K562 (cell line): ENCODE results near the gene AWAT1. TPM values are rescaled to one million over a fixed set of nuclear protein-coding genes. Genes with fewer than 3 reads are reported as not detected.
A peak's percentile ranks its signal among the peaks of the same experiment; 100 is the strongest.

Experiments used
- JUND ChIP-seq, 2 experiments: IDR thresholded peaks; 2 replicates in 1 of 2; 3 replicates in 1 of 2; pipeline ENCODE4 v1.6.1; 2011; ENCODE audit warnings: borderline replicate concordance in 2 of 2, low read depth in 2 of 2, low read length in 2 of 2, improper control_type of control experiment in 1 of 2, missing biosample characterization in 1 of 2, missing genetic modification characterization in 1 of 2, missing genetic modification reagents in 1 of 2
- POLR2AphosphoS2 ChIP-seq: IDR thresholded peaks from 2 replicates; pipeline ENCODE4 v1.6.1; 2012; ENCODE audit warnings: low read length, improper control_type of control experiment
- SMC3 ChIP-seq: conservative IDR thresholded peaks from 2 replicates; pipeline ENCODE4 v1.6.1; 2011; ENCODE audit warnings: low read depth, low read length, improper control_type of control experiment; ENCODE audit not compliant: insufficient read depth
- polyA plus RNA-seq, 8 experiments: library from polyadenylated mRNA; depleted of rRNA in 4 of 8; stranded (reverse) in 5 of 8; unstranded in 3 of 8; fragments of >200 nt; fragmentation: Nextera tagmentation in 2 of 8; fragmentation: Illumina TruSeq in 1 of 8; extraction: Ambion mirVana in 2 of 8; extraction: Trizol in 1 of 8; gene quantifications; 2 replicates each; pipeline versions ENCODE4 v1.2.1 to v1.2.3, GENCODE V29; 2011 to 2014; ENCODE audit warnings: inconsistent platforms in 1 of 8, missing spikeins in 1 of 8
- total RNA-seq, 7 experiments: library from RNA; depleted of rRNA in 6 of 7; stranded (reverse); fragments of >200 nt in 6 of 7; fragmentation: Illumina TruSeq in 2 of 7; extraction: Trizol in 2 of 7; gene quantifications; 2 replicates each; pipeline versions ENCODE4 v1.2.1 to v1.2.3, GENCODE V29; 2011 to 2021; ENCODE audit warnings: low replicate concordance in 1 of 7
- TF ChIP-seq, protein P1 (sequence below), 2 experiments: fragments of 450-650 bp in 1 of 2; IDR thresholded peaks; 2 replicates each; pipeline ENCODE4 v1.6.1; 2011 to 2017; ENCODE audit warnings: low read depth in 2 of 2, antibody characterized with exemption in 1 of 2, borderline replicate concordance in 1 of 2, low read length in 1 of 2, mild to moderate bottlenecking in 1 of 2, mixed read lengths in 1 of 2; ENCODE audit not compliant: control insufficient read depth in 1 of 2
- TF ChIP-seq, protein P2 (sequence below): fragments of 450-650 bp; formaldehyde crosslinking; IDR thresholded peaks from 2 replicates; pipeline ENCODE4 v1.4.0; 2020; ENCODE audit warnings: mild to moderate bottlenecking, moderate library complexity
- TF ChIP-seq, protein P3 (sequence below): sonication (generic); IDR thresholded peaks from 2 replicates; pipeline ENCODE4 v1.6.1; 2016
- TF ChIP-seq, protein P4 (sequence below), 2 experiments: fragments of 450-650 bp; formaldehyde crosslinking in 1 of 2; IDR thresholded peaks; 2 replicates each; pipeline versions ENCODE4 v1.4.0 to v1.6.1; 2014 to 2020; ENCODE audit warnings: mild to moderate bottlenecking in 2 of 2, borderline replicate concordance in 1 of 2, low read depth in 1 of 2

The AWAT1 gene
- total and polyA plus RNA-seq, 9 of the 15 experiments (the other 6 are each of a cell fraction or from before 2014, with no cell fraction given): not detected

DNA sequence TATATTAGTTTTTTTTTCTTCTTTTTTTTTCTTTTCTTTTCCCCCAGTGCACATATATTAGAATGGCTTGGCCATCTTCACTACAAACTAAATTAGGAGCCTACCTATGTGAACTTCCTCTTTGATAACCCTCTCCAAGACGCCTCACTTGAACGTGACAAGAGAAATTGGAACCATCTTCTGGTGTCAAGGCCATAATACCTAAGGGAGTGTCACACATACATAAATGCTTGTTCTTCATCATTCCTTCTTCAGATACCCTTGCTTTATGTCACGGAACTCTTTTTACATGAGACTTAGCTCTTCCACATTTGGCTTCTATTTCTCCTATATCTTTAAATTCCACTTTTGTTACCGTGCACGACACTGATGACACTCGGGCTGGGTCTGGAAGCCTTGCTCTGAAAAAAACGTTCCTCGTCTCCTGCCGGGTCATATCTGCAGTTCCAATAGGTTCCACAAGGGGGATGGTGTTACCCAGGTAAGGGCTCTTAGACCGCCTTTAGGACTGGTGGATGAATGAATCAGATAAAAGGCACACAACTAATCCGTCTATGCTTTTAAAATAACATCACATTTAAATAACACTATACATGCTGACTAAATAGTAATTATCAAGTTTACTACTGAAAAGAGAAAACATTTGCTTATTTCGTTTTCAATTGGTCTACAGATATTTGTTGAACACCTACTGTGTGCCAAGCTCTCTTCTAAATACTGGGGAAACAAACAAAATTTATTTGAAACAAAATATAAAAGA lies 37.3 kb upstream of the AWAT1 start (continued):
- TF ChIP-seq, protein P1, sequence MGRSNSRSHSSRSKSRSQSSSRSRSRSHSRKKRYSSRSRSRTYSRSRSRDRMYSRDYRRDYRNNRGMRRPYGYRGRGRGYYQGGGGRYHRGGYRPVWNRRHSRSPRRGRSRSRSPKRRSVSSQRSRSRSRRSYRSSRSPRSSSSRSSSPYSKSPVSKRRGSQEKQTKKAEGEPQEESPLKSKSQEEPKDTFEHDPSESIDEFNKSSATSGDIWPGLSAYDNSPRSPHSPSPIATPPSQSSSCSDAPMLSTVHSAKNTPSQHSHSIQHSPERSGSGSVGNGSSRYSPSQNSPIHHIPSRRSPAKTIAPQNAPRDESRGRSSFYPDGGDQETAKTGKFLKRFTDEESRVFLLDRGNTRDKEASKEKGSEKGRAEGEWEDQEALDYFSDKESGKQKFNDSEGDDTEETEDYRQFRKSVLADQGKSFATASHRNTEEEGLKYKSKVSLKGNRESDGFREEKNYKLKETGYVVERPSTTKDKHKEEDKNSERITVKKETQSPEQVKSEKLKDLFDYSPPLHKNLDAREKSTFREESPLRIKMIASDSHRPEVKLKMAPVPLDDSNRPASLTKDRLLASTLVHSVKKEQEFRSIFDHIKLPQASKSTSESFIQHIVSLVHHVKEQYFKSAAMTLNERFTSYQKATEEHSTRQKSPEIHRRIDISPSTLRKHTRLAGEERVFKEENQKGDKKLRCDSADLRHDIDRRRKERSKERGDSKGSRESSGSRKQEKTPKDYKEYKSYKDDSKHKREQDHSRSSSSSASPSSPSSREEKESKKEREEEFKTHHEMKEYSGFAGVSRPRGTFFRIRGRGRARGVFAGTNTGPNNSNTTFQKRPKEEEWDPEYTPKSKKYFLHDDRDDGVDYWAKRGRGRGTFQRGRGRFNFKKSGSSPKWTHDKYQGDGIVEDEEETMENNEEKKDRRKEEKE (IDR thresholded peaks at IDR 0.05; ENCODE audit: borderline replicate concordance in 1 of 2, control insufficient read depth in 1 of 2, low read depth in 2 of 2, low read length in 1 of 2): no peak
- TF ChIP-seq, protein P2, sequence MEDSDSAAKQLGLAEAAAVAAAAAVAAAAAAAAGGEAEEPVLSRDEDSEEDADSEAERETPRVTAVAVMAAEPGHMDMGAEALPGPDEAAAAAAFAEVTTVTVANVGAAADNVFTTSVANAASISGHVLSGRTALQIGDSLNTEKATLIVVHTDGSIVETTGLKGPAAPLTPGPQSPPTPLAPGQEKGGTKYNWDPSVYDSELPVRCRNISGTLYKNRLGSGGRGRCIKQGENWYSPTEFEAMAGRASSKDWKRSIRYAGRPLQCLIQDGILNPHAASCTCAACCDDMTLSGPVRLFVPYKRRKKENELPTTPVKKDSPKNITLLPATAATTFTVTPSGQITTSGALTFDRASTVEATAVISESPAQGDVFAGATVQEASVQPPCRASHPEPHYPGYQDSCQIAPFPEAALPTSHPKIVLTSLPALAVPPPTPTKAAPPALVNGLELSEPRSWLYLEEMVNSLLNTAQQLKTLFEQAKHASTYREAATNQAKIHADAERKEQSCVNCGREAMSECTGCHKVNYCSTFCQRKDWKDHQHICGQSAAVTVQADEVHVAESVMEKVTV: 0 out of 2 replicates have a peak, but pooled peaks have one; percentile 33
- TF ChIP-seq SMC3 (peak; percentile 37; the same call in 1 of the 2 replicates), JUND (IDR thresholded peaks at IDR 0.05; ENCODE audit: borderline replicate concordance, low read depth, low read length) (0 out of 2 replicates have a peak, but pooled peaks have one; percentile 15), JUND (tag; IDR thresholded peaks at IDR 0.05; ENCODE audit: borderline replicate concordance, low read depth, low read length) (no peak; the same call in 2 of the 3 replicates), POLR2AphosphoS2 (no peak)
- TF ChIP-seq, protein P3, sequence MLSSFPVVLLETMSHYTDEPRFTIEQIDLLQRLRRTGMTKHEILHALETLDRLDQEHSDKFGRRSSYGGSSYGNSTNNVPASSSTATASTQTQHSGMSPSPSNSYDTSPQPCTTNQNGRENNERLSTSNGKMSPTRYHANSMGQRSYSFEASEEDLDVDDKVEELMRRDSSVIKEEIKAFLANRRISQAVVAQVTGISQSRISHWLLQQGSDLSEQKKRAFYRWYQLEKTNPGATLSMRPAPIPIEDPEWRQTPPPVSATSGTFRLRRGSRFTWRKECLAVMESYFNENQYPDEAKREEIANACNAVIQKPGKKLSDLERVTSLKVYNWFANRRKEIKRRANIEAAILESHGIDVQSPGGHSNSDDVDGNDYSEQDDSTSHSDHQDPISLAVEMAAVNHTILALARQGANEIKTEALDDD: 0 out of 2 replicates have a peak, but pooled peaks have one; percentile 29
- TF ChIP-seq, protein P4, sequence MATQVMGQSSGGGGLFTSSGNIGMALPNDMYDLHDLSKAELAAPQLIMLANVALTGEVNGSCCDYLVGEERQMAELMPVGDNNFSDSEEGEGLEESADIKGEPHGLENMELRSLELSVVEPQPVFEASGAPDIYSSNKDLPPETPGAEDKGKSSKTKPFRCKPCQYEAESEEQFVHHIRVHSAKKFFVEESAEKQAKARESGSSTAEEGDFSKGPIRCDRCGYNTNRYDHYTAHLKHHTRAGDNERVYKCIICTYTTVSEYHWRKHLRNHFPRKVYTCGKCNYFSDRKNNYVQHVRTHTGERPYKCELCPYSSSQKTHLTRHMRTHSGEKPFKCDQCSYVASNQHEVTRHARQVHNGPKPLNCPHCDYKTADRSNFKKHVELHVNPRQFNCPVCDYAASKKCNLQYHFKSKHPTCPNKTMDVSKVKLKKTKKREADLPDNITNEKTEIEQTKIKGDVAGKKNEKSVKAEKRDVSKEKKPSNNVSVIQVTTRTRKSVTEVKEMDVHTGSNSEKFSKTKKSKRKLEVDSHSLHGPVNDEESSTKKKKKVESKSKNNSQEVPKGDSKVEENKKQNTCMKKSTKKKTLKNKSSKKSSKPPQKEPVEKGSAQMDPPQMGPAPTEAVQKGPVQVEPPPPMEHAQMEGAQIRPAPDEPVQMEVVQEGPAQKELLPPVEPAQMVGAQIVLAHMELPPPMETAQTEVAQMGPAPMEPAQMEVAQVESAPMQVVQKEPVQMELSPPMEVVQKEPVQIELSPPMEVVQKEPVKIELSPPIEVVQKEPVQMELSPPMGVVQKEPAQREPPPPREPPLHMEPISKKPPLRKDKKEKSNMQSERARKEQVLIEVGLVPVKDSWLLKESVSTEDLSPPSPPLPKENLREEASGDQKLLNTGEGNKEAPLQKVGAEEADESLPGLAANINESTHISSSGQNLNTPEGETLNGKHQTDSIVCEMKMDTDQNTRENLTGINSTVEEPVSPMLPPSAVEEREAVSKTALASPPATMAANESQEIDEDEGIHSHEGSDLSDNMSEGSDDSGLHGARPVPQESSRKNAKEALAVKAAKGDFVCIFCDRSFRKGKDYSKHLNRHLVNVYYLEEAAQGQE (IDR thresholded peaks at IDR 0.05; ENCODE audit: borderline replicate concordance): peak; percentile 49; the same call in 1 of the 2 replicates
- TF ChIP-seq, protein P4 (CRISPR knock-in tag; IDR thresholded peaks at IDR 0.05; ENCODE audit: low read depth): no peak
